Muscle layer of duodenum (tissue), 2 donors: Measurements from ENCODE around the gene OLFM2.
"Not testable (repeated sequence)": the region's sequence is repeated elsewhere in the genome, so short reads cannot be mapped to it uniquely, and the experiment has no call there.

Source experiments
- H3K27ac ChIP-seq: one replicate; pipeline ENCODE4 v1.7.0; 2013; ENCODE audit warnings: mild to moderate bottlenecking, low read length
- H3K27me3 ChIP-seq: one replicate; pipeline ENCODE4 v1.7.0; 2013; ENCODE audit warnings: low read depth, mild to moderate bottlenecking, control low read depth, low read length
- H3K36me3 ChIP-seq, 2 donors: one replicate each; pipeline ENCODE4 v1.7.0; 2013; ENCODE audit warnings: low read length in 2 of 2, control low read depth in 1 of 2, mild to moderate bottlenecking in 1 of 2; ENCODE audit not compliant: insufficient read depth in 2 of 2, control insufficient read depth in 1 of 2
- H3K4me1 ChIP-seq, 2 donors: one replicate each; pipeline ENCODE4 v1.7.0; 2013; ENCODE audit warnings: low read length in 2 of 2, mild to moderate bottlenecking in 2 of 2, control low read depth in 1 of 2, moderate library complexity in 1 of 2; ENCODE audit not compliant: insufficient read depth in 2 of 2, control insufficient read depth in 1 of 2
- H3K4me3 ChIP-seq, 2 donors: one replicate each; pipeline ENCODE4 v1.7.0; 2013; ENCODE audit warnings: low read length in 2 of 2, low read depth in 1 of 2, mild to moderate bottlenecking in 1 of 2
- H3K9me3 ChIP-seq, 2 donors: one replicate each; pipeline ENCODE4 v1.7.0; 2013; ENCODE audit warnings: low read length in 2 of 2, control low read depth in 1 of 2, mild to moderate bottlenecking in 1 of 2; ENCODE audit not compliant: control insufficient read depth in 1 of 2
- donor health status: healthy.

Gene OLFM2

GRCh38 chr19:9857076-9857721 is 79.1 kb downstream of the OLFM2 start:
- Histone ChIP-seq H3K4me3 (no peak overlapping the region), H3K27ac (no peak overlapping the region)

GRCh38 chr19:9856609-9857008 is 79.7 kb downstream of the OLFM2 start:
- H3K36me3 ChIP-seq: no peaks in the 10 kb centered on the region
- no peak overlapping the region for H3K27ac ChIP-seq
- H3K27me3 ChIP-seq: no peaks in the 10 kb centered on the region
- H3K4me3 ChIP-seq: no peak overlapping the region
- H3K4me1 ChIP-seq: no peaks in the 10 kb centered on the region
- H3K9me3 ChIP-seq: no peaks in the 10 kb centered on the region

More at GRCh38 chr19:9857076-9857721, 79.1 kb downstream of the OLFM2 start:
- H3K9me3 ChIP-seq: no peaks in the 10 kb centered on the region
- no peaks in the 10 kb centered on the region for H3K4me1 ChIP-seq
- H3K27me3 ChIP-seq: no peaks in the 10 kb centered on the region
- H3K36me3 ChIP-seq: no peaks in the 10 kb centered on the region

- H3K27me3 ChIP-seq: no peaks in the 10 kb centered on the region
- no peak overlapping the region for H3K4me3 ChIP-seq
- no peaks in the 10 kb centered on the region for H3K9me3 ChIP-seq
- peaks cover 0 to 7% of the 10 kb centered on the region in 2 donors for H3K4me1 ChIP-seq
- H3K27ac ChIP-seq: no peak overlapping the region
- H3K36me3 ChIP-seq: peaks cover 0 to 5% of the 10 kb centered on the region in 2 donors
These were observed 82.0 kb downstream of the OLFM2 start for GRCh38 chr19:9854282-9854846.

GRCh38 chr19:9850235-9850959 is 85.9 kb downstream of the OLFM2 start:
- H3K36me3 ChIP-seq: peaks cover 0 to 36% of the 10 kb centered on the region in 2 donors
- no peak overlapping the region for H3K27ac ChIP-seq
- no peaks in the 10 kb centered on the region for H3K9me3 ChIP-seq

GRCh38 chr19:9849791-9850190 is 86.5 kb downstream of the OLFM2 start:
- no peak overlapping the region for H3K27ac ChIP-seq
- no peak overlapping the region for H3K4me3 ChIP-seq
- no peaks in the 10 kb centered on the region for H3K27me3 ChIP-seq
- peaks cover 0 to 13% of the 10 kb centered on the region in 2 donors for H3K4me1 ChIP-seq
- peaks cover 2 to 41% of the 10 kb centered on the region in 2 donors for H3K36me3 ChIP-seq
- no peaks in the 10 kb centered on the region for H3K9me3 ChIP-seq

More at GRCh38 chr19:9850235-9850959, 85.9 kb downstream of the OLFM2 start:
- Histone ChIP-seq H3K4me3 (no peak overlapping the region), H3K4me1 (peaks cover 0 to 13% of the 10 kb centered on the region in 2 donors), H3K27me3 (no peaks in the 10 kb centered on the region)

- Histone ChIP-seq H3K4me1 (peaks cover 0 to 13% of the 10 kb centered on the region in 2 donors), H3K9me3 (no peaks in the 10 kb centered on the region), H3K27ac (no peak overlapping the region), H3K27me3 (no peaks in the 10 kb centered on the region), H3K4me3 (no peak overlapping the region), H3K36me3 (peaks cover 9 to 51% of the 10 kb centered on the region in 2 donors)
These were observed 87.6 kb downstream of the OLFM2 start for GRCh38 chr19:9848762-9849161.

GRCh38 chr19:9848060-9848459 is 88.3 kb downstream of the OLFM2 start:
- H3K27me3 ChIP-seq: no peaks in the 10 kb centered on the region
- H3K36me3 ChIP-seq: peaks cover 9 to 58% of the 10 kb centered on the region in 2 donors
- no peaks in the 10 kb centered on the region for H3K9me3 ChIP-seq
- peaks cover 0 to 13% of the 10 kb centered on the region in 2 donors for H3K4me1 ChIP-seq
- no peak overlapping the region for H3K27ac ChIP-seq
- H3K4me3 ChIP-seq: no peak overlapping the region

GRCh38 chr19:9847087-9847671 is 89.1 kb downstream of the OLFM2 start:
- Histone ChIP-seq H3K4me3 (no peak overlapping the region), H3K27ac (no peak overlapping the region), H3K36me3 (peaks cover 9 to 67% of the 10 kb centered on the region in 2 donors), H3K4me1 (peaks cover 0 to 13% of the 10 kb centered on the region in 2 donors), H3K9me3 (no peaks in the 10 kb centered on the region), H3K27me3 (no peaks in the 10 kb centered on the region)

- Histone ChIP-seq H3K36me3 (peaks cover 25 to 88% of the 10 kb centered on the region in 2 donors), H3K4me1 (peaks cover 0 to 12% of the 10 kb centered on the region in 2 donors)
- H3K27me3 ChIP-seq, H3K27ac ChIP-seq, H3K4me3 ChIP-seq, H3K9me3 ChIP-seq: not testable (repeated sequence)
These were observed 92.6 kb downstream of the OLFM2 start for GRCh38 chr19:9843626-9844273.

- H3K4me3 ChIP-seq: no peak overlapping the region
These were observed 93.3 kb downstream of the OLFM2 start for GRCh38 chr19:9842834-9843625.

More at GRCh38 chr19:9842834-9843625, 93.3 kb downstream of the OLFM2 start:
- Histone ChIP-seq H3K27me3 (no peaks in the 10 kb centered on the region), H3K9me3 (no peaks in the 10 kb centered on the region), H3K4me1 (peaks cover 0 to 12% of the 10 kb centered on the region in 2 donors), H3K27ac (no peak overlapping the region), H3K36me3 (peaks cover 25 to 87% of the 10 kb centered on the region in 2 donors)
